HEK293T (cell line): ENCODE measurements around the gene KPTN.

ENCODE experiments used
- CTCF ChIA-PET: fragments of 350-600 bp; formaldehyde crosslinking; extraction: SDS; loops from one replicate; lab custom pipeline; 2021; ENCODE audit warnings: antibody characterized with exemption, inconsistent platforms; lab: Yijun Ruan, JAX
- POLR2A ChIA-PET: fragments of 350-600 bp; formaldehyde crosslinking; extraction: SDS; loops from one replicate; lab custom pipeline; 2020; ENCODE audit warnings: antibody characterized with exemption, inconsistent platforms; lab: Yijun Ruan, JAX
- DNase-seq: peaks from one replicate; pipeline ENCODE4 v3.0.0; 2012; ENCODE audit warnings: mixed read lengths; ENCODE audit errors: extremely low spot score
- ARNT ChIP-seq: fragments of 450-650 bp; IDR thresholded peaks from 2 replicates; pipeline ENCODE4 v1.6.1; 2017; ENCODE audit warnings: mild to moderate bottlenecking
- BHLHE40 ChIP-seq: fragments of 450-650 bp; IDR thresholded peaks from 2 replicates; pipeline ENCODE4 v1.6.1; 2016; ENCODE audit warnings: mild to moderate bottlenecking, moderate library complexity, borderline replicate concordance
- CTBP1 ChIP-seq: fragments of 450-650 bp; IDR thresholded peaks from 2 replicates; pipeline ENCODE4 v1.6.1; 2016; ENCODE audit warnings: borderline replicate concordance
- ELF4 ChIP-seq: fragments of 450-650 bp; IDR thresholded peaks from 2 replicates; pipeline ENCODE4 v1.6.1; 2017; ENCODE audit warnings: antibody characterized with exemption
- FOXA1 ChIP-seq: fragments of 450-650 bp; IDR thresholded peaks from 2 replicates; pipeline ENCODE4 v1.6.1; 2016; ENCODE audit warnings: mild to moderate bottlenecking
- FOXK2 ChIP-seq: fragments of 450-650 bp; IDR thresholded peaks from 2 replicates; pipeline ENCODE4 v1.6.1; 2016; ENCODE audit warnings: mild to moderate bottlenecking
- FOXM1 ChIP-seq: fragments of 450-650 bp; IDR thresholded peaks from 2 replicates; pipeline ENCODE4 v1.6.1; 2017; ENCODE audit warnings: mild to moderate bottlenecking, borderline replicate concordance
- HDGF ChIP-seq: fragments of 450-650 bp; IDR thresholded peaks from 2 replicates; pipeline ENCODE4 v1.6.1; 2017; ENCODE audit warnings: antibody characterized with exemption, borderline replicate concordance
- L3MBTL2 ChIP-seq: fragments of 450-650 bp; conservative IDR thresholded peaks from 2 replicates; pipeline ENCODE4 v1.6.1; 2016; ENCODE audit warnings: mild to moderate bottlenecking
- LEF1 ChIP-seq: fragments of 450-650 bp; IDR thresholded peaks from 2 replicates; pipeline ENCODE4 v1.6.1; 2017; ENCODE audit warnings: mild to moderate bottlenecking, borderline replicate concordance
- NFRKB ChIP-seq: fragments of 450-650 bp; IDR thresholded peaks from 2 replicates; pipeline ENCODE4 v1.6.1; 2016; ENCODE audit warnings: mild to moderate bottlenecking, moderate library complexity
- PKNOX1 ChIP-seq: fragments of 450-650 bp; IDR thresholded peaks from 2 replicates; pipeline ENCODE4 v1.6.1; 2016
- SP1 ChIP-seq: fragments of 450-650 bp; IDR thresholded peaks from 2 replicates; pipeline ENCODE4 v1.6.1; 2017
- SUZ12 ChIP-seq: fragments of 450-650 bp; IDR thresholded peaks from 2 replicates; pipeline ENCODE4 v1.6.1; 2016; ENCODE audit warnings: mild to moderate bottlenecking
- TARDBP ChIP-seq: fragments of 450-650 bp; IDR thresholded peaks from 2 replicates; pipeline ENCODE4 v1.6.1; 2016
- ZNF384 ChIP-seq: fragments of 450-650 bp; IDR thresholded peaks from 2 replicates; pipeline ENCODE4 v1.6.1; 2016

Gene KPTN

DNA sequence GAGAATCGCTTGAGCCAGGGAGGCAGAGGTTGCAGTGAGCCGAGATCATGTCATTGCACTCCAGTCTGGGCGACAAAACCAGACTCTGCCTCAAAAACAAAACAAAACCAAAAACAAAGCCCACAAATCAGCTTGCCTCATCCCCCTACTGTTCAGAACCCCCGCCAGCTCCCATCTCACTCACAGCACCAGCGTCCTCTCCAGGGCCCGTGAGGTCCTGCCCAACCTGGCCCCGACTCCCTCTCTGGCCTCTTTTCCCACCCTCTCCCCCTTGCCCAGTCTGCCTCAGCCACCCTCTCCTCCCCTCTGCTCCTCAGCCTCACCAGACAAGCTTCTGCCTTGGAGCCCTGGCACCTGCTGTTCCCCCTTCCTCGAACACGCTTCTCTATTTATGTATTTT lies 16.1 kb downstream of the KPTN start:
- DNase-seq, result no peak
- POLR2A ChIA-PET, result no interaction called here
- TF ChIP-seq LEF1 (no peak), FOXA1 (no peak), SP1 (no peak), ZNF384 (no peak), NFRKB (no peak)
- CTCF ChIA-PET, result no interaction called here

GRCh38 chr19:47465957-47466356 lies 18.1 kb downstream of the KPTN start:
- CTCF ChIA-PET, result no interaction called here
- TF ChIP-seq SP1 (no peak), ELF4 (no peak), FOXA1 (no peak), NFRKB (no peak), ZNF384 (no peak), CTBP1 (no peak), FOXM1 (no peak), TARDBP (no peak), LEF1 (no peak), SUZ12 (no peak), BHLHE40 (no peak), PKNOX1 (no peak), FOXK2 (no peak)
- DNase-seq, result no peak
- POLR2A ChIA-PET, result no interaction called here

- TF ChIP-seq FOXK2 (no peak), HDGF (no peak), FOXM1 (no peak), SP1 (no peak), TARDBP (no peak), SUZ12 (no peak), CTBP1 (no peak), ELF4 (no peak), ARNT (no peak), BHLHE40 (no peak), FOXA1 (no peak), L3MBTL2 (no peak), NFRKB (no peak), PKNOX1 (no peak), ZNF384 (no peak), LEF1 (no peak)
- POLR2A ChIA-PET, result no interaction called here
- CTCF ChIA-PET, result no interaction called here
- no peak for DNase-seq
Measured at GRCh38 chr19:47464675-47465419, 19.2 kb downstream of the KPTN start.

DNA sequence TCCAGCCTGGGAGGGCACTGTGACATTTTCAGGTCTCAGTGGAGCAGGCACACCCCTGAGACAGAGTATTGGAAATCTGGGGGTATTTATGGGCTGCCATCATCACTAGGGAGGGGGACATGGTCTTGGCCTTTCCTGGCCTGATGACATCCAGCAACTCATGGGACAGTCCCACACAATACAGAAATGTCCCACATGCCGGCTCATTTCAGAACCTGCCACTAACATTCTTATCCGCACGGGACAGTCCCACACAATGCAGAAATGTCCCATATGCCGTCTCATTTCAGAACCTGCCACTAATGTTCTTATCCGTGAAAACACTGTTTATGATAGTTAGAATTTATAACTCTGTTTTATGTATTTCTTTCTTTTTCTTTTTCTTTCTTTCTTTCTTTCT lies 22.1 kb downstream of the KPTN start:
- ChIA-PET CTCF (no interaction called here), POLR2A (no interaction called here)
- TF ChIP-seq LEF1 (no peak), BHLHE40 (no peak), FOXM1 (no peak), CTBP1 (no peak), HDGF (no peak), SP1 (no peak), TARDBP (no peak), NFRKB (no peak), FOXK2 (no peak), FOXA1 (no peak), ZNF384 (no peak), SUZ12 (no peak), ELF4 (no peak), ARNT (no peak)
- DNase-seq, result no peak

DNA sequence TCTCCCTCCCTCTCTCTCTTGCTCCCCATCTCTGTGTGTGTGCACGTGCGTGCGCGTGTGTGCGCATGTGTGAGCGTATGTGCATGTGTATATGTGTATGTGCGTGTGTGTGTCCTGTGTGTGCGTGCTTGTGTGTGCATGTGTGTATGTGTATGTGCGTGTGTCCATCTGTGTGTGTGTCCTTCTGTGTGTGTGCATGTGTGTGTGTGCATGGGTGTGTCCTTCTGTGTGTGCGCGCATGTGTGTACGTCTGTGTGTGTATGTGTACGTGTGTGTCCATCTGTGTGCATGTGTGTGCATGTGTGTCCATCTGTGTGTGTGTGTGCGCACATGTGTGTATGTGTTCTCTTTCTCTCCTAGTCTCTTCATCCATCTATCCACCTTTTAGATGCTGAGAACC lies 24.5 kb downstream of the KPTN start:
- POLR2A ChIA-PET, result no interaction called here

More for the DNA sequence above, 24.5 kb downstream of the KPTN start:
- CTCF ChIA-PET, result no interaction called here
- TF ChIP-seq FOXA1 (no peak), ARNT (no peak), LEF1 (no peak), FOXK2 (no peak), HDGF (no peak), CTBP1 (no peak), ZNF384 (no peak), ELF4 (no peak), TARDBP (no peak), SUZ12 (no peak), BHLHE40 (no peak), SP1 (no peak), PKNOX1 (no peak), FOXM1 (no peak), L3MBTL2 (no peak), NFRKB (no peak)
- DNase-seq, result no peak
